Activated CD4-positive, alpha-beta T cell treated with anti-CD3 and anti-CD28 coated beads, Interleukin-2, amount 50 U/mL, for 1 hour (primary cell): Measurements from ENCODE around the gene CDH23.
"Not testable (repeated sequence)": the region's sequence is repeated elsewhere in the genome, so short reads cannot be mapped to it uniquely, and the experiment has no call there.

ENCODE experiments used
- DNase-seq: peaks from one replicate; pipeline ENCODE4 v3.0.0-alpha.2; 2020

Gene CDH23

DNA sequence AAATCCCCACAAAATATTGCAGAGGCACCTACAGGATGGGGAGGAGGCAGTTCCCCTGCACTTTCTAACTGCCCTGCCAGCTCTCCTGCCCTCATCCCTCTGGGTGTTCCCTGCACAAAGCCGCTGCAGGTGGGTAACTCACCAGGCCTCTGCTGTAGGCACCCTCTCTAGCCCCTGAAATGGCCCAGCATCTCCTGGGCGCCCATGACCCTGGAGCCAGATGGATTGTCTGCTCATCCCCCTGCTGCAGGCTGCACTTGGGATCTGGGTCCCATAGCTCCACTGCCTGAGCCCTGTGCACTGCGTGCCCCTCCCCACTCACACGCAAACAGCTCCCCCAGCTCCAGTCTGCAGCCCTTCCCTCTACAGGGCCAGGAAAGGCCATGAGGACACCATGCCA lies 192.0 kb downstream of the CDH23 start:
- no peak for DNase-seq

GRCh38 chr10:71589617-71590551 lies 193.2 kb downstream of the CDH23 start:
- no peak for DNase-seq

DNA sequence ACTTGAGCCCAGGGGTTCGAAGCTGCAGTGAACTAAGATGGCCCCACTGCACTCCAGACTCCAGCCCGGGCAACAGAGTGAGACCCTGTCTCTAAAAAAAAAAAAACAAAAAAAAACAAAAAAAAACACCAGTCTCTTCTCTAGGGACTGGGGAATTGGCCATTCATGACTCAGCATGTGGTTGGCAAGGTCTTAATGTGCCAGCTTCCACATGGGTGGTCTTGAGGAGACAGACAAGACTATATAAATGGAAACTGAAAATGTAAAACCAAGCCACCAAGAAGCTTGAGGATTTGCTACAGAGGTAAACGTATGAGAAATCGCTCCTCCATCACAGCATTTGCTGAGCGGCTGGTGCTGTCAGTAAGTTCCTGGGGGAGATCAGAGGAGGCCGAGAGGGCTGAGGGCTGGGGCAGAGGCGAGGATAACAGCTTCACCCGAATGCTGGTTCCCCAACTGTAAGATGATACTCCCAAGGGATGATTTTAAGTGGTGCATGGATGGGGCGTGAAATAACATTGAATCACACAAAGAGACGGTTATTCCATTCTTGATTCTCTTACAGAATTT lies 194.1 kb downstream of the CDH23 start:
- DNase-seq: no peak

GRCh38 chr10:71594934-71595571 lies 198.3 kb downstream of the CDH23 start:
- DNase-seq: no peak

GRCh38 chr10:71595649-71596048 lies 198.9 kb downstream of the CDH23 start:
- DNase-seq: no peak

- no peak for DNase-seq
These were observed 199.4 kb downstream of the CDH23 start for GRCh38 chr10:71596127-71596526.

- DNase-seq: no peak
These were observed 200.0 kb downstream of the CDH23 start for GRCh38 chr10:71596759-71597158.

GRCh38 chr10:71597821-71598498 lies 201.2 kb downstream of the CDH23 start:
- DNase-seq: no peak

DNA sequence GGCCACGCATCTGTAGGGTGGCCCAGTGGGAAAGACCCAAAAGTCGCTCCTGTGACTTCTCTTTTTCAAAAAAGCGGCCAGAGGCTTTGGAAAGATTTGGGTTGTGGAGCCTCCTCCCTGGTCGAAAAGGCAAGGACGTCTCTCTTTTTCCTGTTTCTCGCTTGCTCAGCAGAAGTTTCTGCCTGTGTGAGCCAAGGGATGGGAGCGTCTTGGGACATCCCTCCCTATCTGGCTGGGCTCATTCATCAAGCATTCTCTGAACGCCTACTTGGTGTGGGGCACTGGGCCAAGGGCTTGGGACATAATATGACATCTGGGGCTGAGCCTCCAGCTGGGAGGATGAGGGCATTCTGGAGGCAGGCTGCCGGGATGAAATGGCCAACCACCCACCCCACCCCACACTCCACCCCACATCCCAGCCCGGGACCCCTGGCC lies 201.9 kb downstream of the CDH23 start:
- no peak for DNase-seq

DNA sequence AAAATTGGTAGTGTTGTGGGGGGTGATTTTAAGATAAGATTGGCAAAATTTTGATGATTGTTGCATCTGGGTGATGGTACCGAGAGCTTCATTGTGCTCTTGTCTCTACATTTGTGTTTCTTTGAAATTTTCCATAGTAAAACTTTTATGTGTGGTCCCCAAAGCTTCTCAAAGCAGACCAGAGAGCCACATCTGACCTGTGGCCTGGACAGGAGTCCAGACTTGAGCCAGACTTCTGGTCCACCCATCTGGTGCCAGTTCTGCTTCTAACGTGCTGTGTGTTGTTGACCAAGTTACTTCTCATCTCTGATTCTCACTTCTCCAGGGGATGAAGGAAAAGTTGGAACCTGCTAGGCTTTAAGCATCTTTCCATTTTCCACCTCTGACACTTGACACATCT lies 202.8 kb downstream of the CDH23 start:
- no peak for DNase-seq

GRCh38 chr10:71600242-71600641 lies 203.5 kb downstream of the CDH23 start:
- not testable (repeated sequence) for DNase-seq

GRCh38 chr10:71600849-71601248 lies 204.1 kb downstream of the CDH23 start:
- DNase-seq: no peak

DNA sequence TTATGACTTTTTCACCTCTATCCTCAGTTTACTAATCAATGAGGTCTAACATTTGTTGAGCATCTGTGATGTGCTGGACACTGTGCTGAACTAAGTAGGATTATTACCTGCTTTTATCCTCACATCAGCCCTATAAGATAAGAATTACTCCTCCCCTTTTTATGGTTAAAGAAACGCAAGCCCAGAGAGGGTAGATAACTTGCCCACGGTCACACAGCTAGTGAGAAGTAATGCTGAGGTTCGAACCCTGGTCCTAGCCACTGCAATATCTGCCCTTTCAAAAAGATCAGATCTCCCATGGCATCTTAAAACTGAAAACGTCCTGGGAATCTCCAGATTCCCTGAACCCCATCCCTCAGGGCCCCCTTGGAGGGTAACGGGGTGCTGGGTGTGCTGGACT lies 204.6 kb downstream of the CDH23 start:
- no peak for DNase-seq

GRCh38 chr10:71603150-71603549 lies 206.4 kb downstream of the CDH23 start:
- no peak for DNase-seq

- no peak for DNase-seq
These were observed 207.0 kb downstream of the CDH23 start for GRCh38 chr10:71603754-71604153.

GRCh38 chr10:71604324-71605018 lies 207.8 kb downstream of the CDH23 start:
- no peak for DNase-seq

DNA sequence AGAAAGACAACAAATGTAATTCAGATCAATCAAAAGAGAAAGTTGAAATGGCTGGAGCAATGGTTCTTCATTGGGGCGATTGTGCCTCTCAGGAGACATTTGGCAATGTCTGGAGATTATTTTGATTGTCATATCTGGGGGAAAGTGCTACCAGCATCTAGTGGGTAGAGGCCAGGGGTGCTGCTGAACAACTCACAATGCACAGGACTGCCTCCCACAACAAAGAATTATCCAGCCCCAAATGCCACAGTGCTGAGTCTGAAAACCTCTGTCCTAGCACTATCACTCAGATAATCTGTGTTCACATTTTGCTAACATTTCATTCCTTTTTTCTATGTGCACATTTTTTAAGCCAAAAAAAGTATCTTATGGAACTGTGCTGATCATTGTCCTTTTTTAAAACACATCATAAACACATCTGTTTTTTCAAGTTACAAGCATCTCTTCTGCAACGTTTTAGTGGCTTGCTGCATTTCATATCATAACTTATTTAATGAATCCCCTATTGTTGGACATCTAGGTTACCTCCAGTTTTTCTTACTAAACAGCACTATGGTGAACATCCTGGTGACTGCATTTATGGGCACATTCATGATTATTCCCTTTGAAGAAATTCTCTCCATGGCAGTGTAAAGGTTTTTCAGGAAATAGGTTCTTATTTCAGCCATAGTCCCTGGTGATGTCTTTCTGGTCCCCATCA lies 208.7 kb downstream of the CDH23 start:
- no peak for DNase-seq

GRCh38 chr10:71606257-71607081 lies 209.7 kb downstream of the CDH23 start:
- no peak for DNase-seq

DNA sequence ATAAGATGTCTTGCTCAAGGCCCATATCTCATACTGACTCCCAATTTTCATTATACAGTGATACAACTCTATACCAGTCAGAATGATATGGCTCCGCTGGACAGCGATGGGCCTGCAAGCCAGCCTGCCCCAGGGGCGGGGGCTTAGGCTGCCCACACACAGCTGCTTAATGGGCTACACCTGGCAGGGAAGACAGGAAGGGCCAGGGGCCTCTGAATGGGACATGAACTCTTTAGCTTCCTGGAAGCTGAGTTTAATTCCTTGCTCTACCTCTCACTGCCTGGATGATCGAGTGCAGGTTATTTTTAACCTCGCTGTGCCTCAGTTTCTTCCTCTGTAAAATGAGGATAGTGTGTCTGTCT lies 210.3 kb downstream of the CDH23 start:
- no peak for DNase-seq

GRCh38 chr10:71608819-71609768 lies 212.4 kb downstream of the CDH23 start:
- DNase-seq: peak; percentile 63
